BLaER1 treated with 17β-estradiol and CSF1 and Interleukin-3, amounts not matched to agents 10 nM and 100 nM (cell line): ENCODE data around the gene PIGC.
A peak's percentile ranks its signal among the peaks of the same experiment; 100 is the strongest.

ENCODE experiments used
- H3K27ac ChIP-seq, 11 experiments: shearing (Covaris generic); formaldehyde crosslinking; 2 replicates each; pipeline ENCODE4 v1.8.1; 2022
- H3K27me3 ChIP-seq, 11 experiments: shearing (Covaris generic); formaldehyde crosslinking; 2 replicates each; pipeline ENCODE4 v1.8.1; 2022
- H3K36me3 ChIP-seq, 11 experiments: shearing (Covaris generic); formaldehyde crosslinking; 2 replicates each; pipeline ENCODE4 v1.8.1; 2022
- H3K4me1 ChIP-seq, 10 experiments: shearing (Covaris generic); formaldehyde crosslinking; 2 replicates each; pipeline ENCODE4 v1.8.1; 2022
- H3K4me2 ChIP-seq, 11 experiments: shearing (Covaris generic); formaldehyde crosslinking; 2 replicates each; pipeline ENCODE4 v1.8.1; 2022
- H3K4me3 ChIP-seq, 10 experiments: shearing (Covaris generic); formaldehyde crosslinking; 2 replicates each; pipeline ENCODE4 v1.8.1; 2022
- H3K9ac ChIP-seq, 11 experiments: shearing (Covaris generic); formaldehyde crosslinking; 2 replicates each; pipeline ENCODE4 v1.8.1; 2022
- H3K9me3 ChIP-seq, 11 experiments: shearing (Covaris generic); formaldehyde crosslinking; replicated peaks in 1 of 11; 2 replicates each; pipeline ENCODE4 v1.8.1; 2022
- H4K20me1 ChIP-seq, 11 experiments: shearing (Covaris generic); formaldehyde crosslinking; 2 replicates each; pipeline ENCODE4 v1.8.1; 2022
- Cebpa-rat ChIP-seq, 11 experiments: shearing (Covaris generic); IDR thresholded peaks; 2 replicates each; pipeline ENCODE4 v1.8.1; 2022

PIGC gene

GRCh38 chr1:172455451-172455850, 11.6 kb upstream of the PIGC start:
- Histone ChIP-seq H4K20me1 (no peaks in the 10 kb centered on the region; a peak in 1 of 22 replicates), H3K27me3 (no peaks in the 10 kb centered on the region), H3K4me1 (no peaks in the 10 kb centered on the region), H3K9ac (no peak overlapping the region), H3K9me3 (no peaks in the 10 kb centered on the region), H3K4me3 (no peak overlapping the region), H3K4me2 (no peak overlapping the region), H3K36me3 (no peaks in the 10 kb centered on the region), H3K27ac (no peak overlapping the region)
- no peak for TF ChIP-seq Cebpa-rat (IDR thresholded peaks at IDR 0.05)

- Histone ChIP-seq H3K4me2 (no peak overlapping the region), H3K4me3 (no peak overlapping the region), H3K9me3 (no peaks in the 10 kb centered on the region), H3K9ac (no peak overlapping the region), H3K36me3 (no peaks in the 10 kb centered on the region), H4K20me1 (no peaks in the 10 kb centered on the region; a peak in 1 of 22 replicates), H3K27ac (no peak overlapping the region), H3K4me1 (peaks cover 0 to 13% (median 9%) of the 10 kb centered on the region in 10 experiments; a peak in 12 of 20 replicates), H3K27me3 (no peaks in the 10 kb centered on the region)
- TF ChIP-seq Cebpa-rat (IDR thresholded peaks at IDR 0.05) = no peak
Measured at GRCh38 chr1:172453607-172454006, 9.7 kb upstream of the PIGC start.

- H3K27ac ChIP-seq = no peak overlapping the region
- H3K4me2 ChIP-seq = no peak overlapping the region
Measured at GRCh38 chr1:172453153-172453545, 9.3 kb upstream of the PIGC start.

GRCh38 chr1:172452536-172453152, 8.8 kb upstream of the PIGC start:
- no peak for TF ChIP-seq Cebpa-rat (IDR thresholded peaks at IDR 0.05)
- no peak overlapping the region for H3K27ac ChIP-seq
- H3K4me2 ChIP-seq = no peak overlapping the region
- peaks cover 0 to 13% (median 9%) of the 10 kb centered on the region in 10 experiments; a peak in 12 of 20 replicates for H3K4me1 ChIP-seq
- no peak overlapping the region for H3K4me3 ChIP-seq
- no peaks in the 10 kb centered on the region for H3K27me3 ChIP-seq
- no peak overlapping the region for H3K9ac ChIP-seq
- H4K20me1 ChIP-seq = no peaks in the 10 kb centered on the region; a peak in 1 of 22 replicates
- H3K9me3 ChIP-seq = no peaks in the 10 kb centered on the region
- no peaks in the 10 kb centered on the region for H3K36me3 ChIP-seq

More at GRCh38 chr1:172453153-172453545, 9.3 kb upstream of the PIGC start:
- Histone ChIP-seq H4K20me1 (no peaks in the 10 kb centered on the region; a peak in 1 of 22 replicates), H3K9me3 (no peaks in the 10 kb centered on the region), H3K36me3 (no peaks in the 10 kb centered on the region), H3K27me3 (no peaks in the 10 kb centered on the region), H3K9ac (no peak overlapping the region), H3K4me1 (peaks cover 0 to 13% (median 9%) of the 10 kb centered on the region in 10 experiments; a peak in 12 of 20 replicates), H3K4me3 (no peak overlapping the region)
- no peak for TF ChIP-seq Cebpa-rat (IDR thresholded peaks at IDR 0.05)

GRCh38 chr1:172451002-172451443, 7.2 kb upstream of the PIGC start:
- Histone ChIP-seq H3K36me3 (no peaks in the 10 kb centered on the region), H4K20me1 (no peaks in the 10 kb centered on the region; a peak in 1 of 22 replicates), H3K4me2 (no peak overlapping the region), H3K27ac (no peak overlapping the region), H3K9me3 (no peaks in the 10 kb centered on the region), H3K4me3 (no peak overlapping the region), H3K4me1 (peaks cover 0 to 13% (median 9%) of the 10 kb centered on the region in 10 experiments; a peak in 12 of 20 replicates), H3K9ac (no peak overlapping the region), H3K27me3 (no peaks in the 10 kb centered on the region)
- TF ChIP-seq Cebpa-rat (IDR thresholded peaks at IDR 0.05) = no peak

- no peaks in the 10 kb centered on the region for H4K20me1 ChIP-seq
- no peaks in the 10 kb centered on the region for H3K9me3 ChIP-seq
- H3K4me3 ChIP-seq = no peak overlapping the region
- H3K27ac ChIP-seq = no peak overlapping the region
- no peaks in the 10 kb centered on the region for H3K36me3 ChIP-seq
- H3K27me3 ChIP-seq = no peaks in the 10 kb centered on the region
- no peak overlapping the region for H3K9ac ChIP-seq
- peaks cover 0 to 13% (median 9%) of the 10 kb centered on the region in 10 experiments; a peak in 12 of 20 replicates for H3K4me1 ChIP-seq
- H3K4me2 ChIP-seq = no peak overlapping the region
- no peak for TF ChIP-seq Cebpa-rat (IDR thresholded peaks at IDR 0.05)
Measured at GRCh38 chr1:172450524-172450885, 6.6 kb upstream of the PIGC start.

GRCh38 chr1:172449585-172450523, 6.0 kb upstream of the PIGC start:
- no peak for TF ChIP-seq Cebpa-rat (IDR thresholded peaks at IDR 0.05)
- H3K9me3 ChIP-seq = no peaks in the 10 kb centered on the region
- H4K20me1 ChIP-seq = no peaks in the 10 kb centered on the region
- H3K4me1 ChIP-seq = peaks cover 0 to 13% (median 9%) of the 10 kb centered on the region in 10 experiments; a peak in 12 of 20 replicates
- no peak overlapping the region for H3K9ac ChIP-seq
- peak overlapping the region in 5 of 11 experiments; percentile 4 to 27 (median 18); a peak in 6 of 22 replicates for H3K4me2 ChIP-seq
- H3K36me3 ChIP-seq = no peaks in the 10 kb centered on the region
- no peak overlapping the region for H3K4me3 ChIP-seq
- H3K27ac ChIP-seq = no peak overlapping the region
- H3K27me3 ChIP-seq = no peaks in the 10 kb centered on the region

- Histone ChIP-seq H3K9me3 (no peaks in the 10 kb centered on the region), H3K9ac (no peak overlapping the region), H3K4me2 (peak overlapping the region in 5 of 11 experiments; percentile 4 to 27 (median 18); a peak in 7 of 22 replicates), H3K27me3 (no peaks in the 10 kb centered on the region), H3K4me1 (peaks cover 0 to 13% (median 10%) of the 10 kb centered on the region in 10 experiments; a peak in 14 of 20 replicates), H3K4me3 (no peak overlapping the region), H3K27ac (no peak overlapping the region), H3K36me3 (no peaks in the 10 kb centered on the region), H4K20me1 (no peaks in the 10 kb centered on the region)
- no peak for TF ChIP-seq Cebpa-rat (IDR thresholded peaks at IDR 0.05)
Measured at GRCh38 chr1:172448995-172449584, 5.2 kb upstream of the PIGC start.

- no peak for TF ChIP-seq Cebpa-rat (IDR thresholded peaks at IDR 0.05)
- Histone ChIP-seq H4K20me1 (no peaks in the 10 kb centered on the region), H3K4me2 (no peak overlapping the region), H3K27ac (no peak overlapping the region), H3K4me1 (peaks cover 7 to 20% (median 15%) of the 10 kb centered on the region in 10 experiments; a peak in 19 of 20 replicates), H3K4me3 (no peak overlapping the region), H3K9me3 (no peaks in the 10 kb centered on the region), H3K9ac (no peak overlapping the region), H3K27me3 (no peaks in the 10 kb centered on the region), H3K36me3 (peaks cover 0 to 1% (median under 1%) of the 10 kb centered on the region in 11 experiments; a peak in 4 of 22 replicates)
Measured at GRCh38 chr1:172447641-172448040, 3.8 kb upstream of the PIGC start.
